Activated B cell treated with CpG ODN at 0.5 μM for 24 hours (primary cell): Measurements from ENCODE around the gene MBLAC1. TPM values are rescaled to one million over a fixed set of nuclear protein-coding genes. Genes with fewer than 3 reads are reported as not detected.

ENCODE experiments used
- ATAC-seq: fragments of 200-7000 bp; cut with Tn5 transposase; one replicate; pipeline ENCODE4 v1.10.0; 2021; ENCODE audit warnings: low read depth, mild to moderate bottlenecking, moderate library complexity
- CTCF ChIA-PET: fragments of 350-600 bp; sonication (Branson Sonifier 250); formaldehyde crosslinking; loops from one replicate; lab custom pipeline; 2021; ENCODE audit warnings: antibody characterized with exemption; lab: Charles Lee
- POLR2A ChIA-PET: fragments of 350-600 bp; sonication (Branson Sonifier 250); formaldehyde crosslinking; loops from one replicate; lab custom pipeline; 2021; ENCODE audit warnings: antibody characterized with exemption; lab: Charles Lee
- DNase-seq: peaks from one replicate; pipeline ENCODE4 v3.0.0; 2022
- H3K27ac Mint-ChIP-seq: one replicate; pipeline ENCODE4 v1.8.0; 2020; ENCODE audit warnings: mixed read lengths
- H3K27me3 Mint-ChIP-seq: one replicate; pipeline ENCODE4 v1.8.0; 2021; ENCODE audit warnings: mixed read lengths
- H3K36me3 Mint-ChIP-seq: one replicate; pipeline ENCODE4 v1.8.0; 2021; ENCODE audit warnings: low read depth, mixed read lengths
- H3K4me1 Mint-ChIP-seq: one replicate; pipeline ENCODE4 v1.8.0; 2021; ENCODE audit warnings: mixed read lengths
- H3K4me3 Mint-ChIP-seq: one replicate; pipeline ENCODE4 v1.8.0; 2020; ENCODE audit warnings: mild to moderate bottlenecking, mixed read lengths
- H3K9me3 Mint-ChIP-seq: one replicate; pipeline ENCODE4 v1.8.0; 2020; ENCODE audit warnings: mixed read lengths
- CTCF ChIP-seq: fragments of 200-600 bp; IDR thresholded peaks from one replicate; pipeline ENCODE4 v1.8.0; 2022; ENCODE audit warnings: antibody characterized with exemption, mild to moderate bottlenecking
- intact Hi-C: fragments of 100-400 bp; cut with micrococcal nuclease; formaldehyde crosslinking; loops from one replicate; pipeline ENCODE4 v1.15.1; 2024
- total RNA-seq: library from RNA; stranded (reverse); gene quantifications from 2 replicates; pipeline ENCODE4 v1.2.3, GENCODE V29; 2022

MBLAC1 gene
- total RNA-seq, 1 donor from 2014 or later = 2.2 TPM

GRCh38 chr7:100088095-100088620 lies 38.6 kb upstream of the MBLAC1 start:
- H3K4me3 Mint-ChIP-seq = peak overlapping the region; percentile 89
- ATAC-seq (peak; percentile 22), DNase-seq (no peak)
- no peak for TF ChIP-seq CTCF
- POLR2A ChIA-PET = interaction anchor here (0.6 to 4.7 kb wide), 6 partner anchors 12 to 787 kb away, joined by 3 to 48 read pairs (median 4); partner anchors contain the start of genes AP4M1, FBXO24, LRCH4 and MBLAC1
- H3K27me3 Mint-ChIP-seq = no peaks in the 10 kb centered on the region
- H3K27ac Mint-ChIP-seq = peak overlapping the region; percentile 84
- H3K4me1 Mint-ChIP-seq = peaks cover 22% of the 10 kb centered on the region
- intact Hi-C loops = loop anchor here (1.0 to 10.0 kb wide), 4 partner anchors 12 to 1167 kb away; partner anchors contain the start of genes GNB2 and ZNF789
- peaks cover 39% of the 10 kb centered on the region for H3K36me3 Mint-ChIP-seq
- CTCF ChIA-PET = no interaction called here
- no peaks in the 10 kb centered on the region for H3K9me3 Mint-ChIP-seq

- peaks cover 18% of the 10 kb centered on the region for H3K4me1 Mint-ChIP-seq
- intact Hi-C loops = loop anchor here (1.0 to 10.0 kb wide), 4 partner anchors 11 to 1166 kb away; partner anchors contain the start of genes GNB2 and ZNF789
- no peaks in the 10 kb centered on the region for H3K27me3 Mint-ChIP-seq
- POLR2A ChIA-PET = interaction anchor here (0.6 to 4.7 kb wide), 8 partner anchors 12 to 786 kb away, joined by 3 to 48 read pairs (median 4); partner anchors contain the start of genes AP4M1, FBXO24, LRCH4 and MBLAC1
- H3K4me3 Mint-ChIP-seq = peak within 1 kb of the TSS; percentile 89
- peaks cover 46% of the 10 kb centered on the region for H3K36me3 Mint-ChIP-seq
- no peaks in the 10 kb centered on the region for H3K9me3 Mint-ChIP-seq
- TF ChIP-seq CTCF = no peak
- DNase-seq (peak; percentile 91), ATAC-seq (peak; percentile 86)
- CTCF ChIA-PET = no interaction called here
- H3K27ac Mint-ChIP-seq = peak within 1 kb of the TSS; percentile 84
Observed at GRCh38 chr7:100088621-100089457, 37.9 kb upstream of the MBLAC1 start, which contains the start of gene COPS6. Gene COPS6 (plus strand): TSS chr7:100088969. CDS start chr7:100088991, 22 bp downstream.

- Mint-ChIP-seq H3K4me3 (peak overlapping the region; percentile 89), H3K27me3 (no peaks in the 10 kb centered on the region), H3K27ac (peak overlapping the region; percentile 84), H3K4me1 (peaks cover 18% of the 10 kb centered on the region), H3K9me3 (no peaks in the 10 kb centered on the region), H3K36me3 (peaks cover 54% of the 10 kb centered on the region)
- ATAC-seq (no peak), DNase-seq (no peak)
- TF ChIP-seq CTCF = no peak
- ChIA-PET POLR2A (interaction anchor here (0.6 to 4.7 kb wide), 6 partner anchors 11 to 152 kb away, joined by 3 to 48 read pairs (median 4); partner anchors contain the start of genes AP4M1, MBLAC1 and MCM7), CTCF (interaction anchor here (1.1 kb wide), 1 partner anchor 11 kb away, joined by 4 read pairs; the partner anchor contains the start of gene MCM7)
- intact Hi-C loops = loop anchor here (10.0 kb wide), 3 partner anchors 585 to 1165 kb away; partner anchors contain the start of genes GNB2 and ZNF789
Observed at GRCh38 chr7:100089458-100090196, 37.1 kb upstream of the MBLAC1 start.

DNA sequence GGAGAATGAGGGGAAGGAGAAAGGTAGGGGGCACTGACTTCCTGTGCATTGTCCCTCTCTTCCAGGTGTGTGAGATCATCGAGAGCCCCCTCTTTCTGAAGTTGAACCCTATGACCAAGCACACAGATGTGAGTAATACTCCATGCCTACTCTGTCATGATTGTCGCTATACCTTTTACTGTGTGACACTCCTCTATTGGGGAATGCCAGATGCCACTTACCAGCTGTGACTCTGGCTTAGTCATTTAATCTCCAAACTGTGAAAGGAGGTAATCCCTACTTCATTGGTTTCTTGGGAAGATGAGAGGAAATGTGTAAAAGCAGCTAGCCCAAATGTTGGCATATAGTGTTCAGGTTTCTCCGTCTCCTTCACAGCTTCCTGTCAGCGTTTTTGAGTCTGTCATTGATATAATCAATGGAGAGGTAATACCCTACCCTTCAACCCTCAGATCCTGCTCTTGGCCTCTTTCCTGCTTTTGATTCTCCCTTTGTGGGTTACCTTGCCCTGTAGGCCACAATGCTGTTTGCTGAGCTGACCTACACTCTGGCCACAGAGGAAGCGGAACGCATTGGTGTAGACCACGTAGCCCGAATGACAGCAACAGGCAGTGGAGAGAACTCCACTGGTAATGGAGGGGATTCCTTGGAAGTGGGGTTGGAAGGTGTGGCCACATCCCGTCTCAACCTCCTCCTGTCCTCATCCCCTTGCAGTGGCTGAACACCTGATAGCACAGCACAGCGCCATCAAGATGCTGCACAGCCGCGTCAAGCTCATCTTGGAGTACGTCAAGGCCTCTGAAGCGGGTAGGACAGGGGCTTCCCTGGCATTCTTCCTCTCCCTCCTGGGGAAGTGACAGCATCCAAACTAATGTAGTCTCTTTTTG lies 36.0 kb upstream of the MBLAC1 start:
- CTCF ChIA-PET = interaction anchor here (1.1 kb wide), 1 partner anchor 10 kb away, joined by 4 read pairs; the partner anchor contains the start of gene MCM7
- H3K4me3 Mint-ChIP-seq = no peak overlapping the region

More for the DNA sequence above, 36.0 kb upstream of the MBLAC1 start:
- no peak for TF ChIP-seq CTCF
- Mint-ChIP-seq H3K9me3 (no peaks in the 10 kb centered on the region), H3K36me3 (peaks cover 65% of the 10 kb centered on the region), H3K4me1 (peaks cover 18% of the 10 kb centered on the region), H3K27me3 (no peaks in the 10 kb centered on the region), H3K27ac (peak overlapping the region; percentile 37)
- POLR2A ChIA-PET = interaction anchor here (0.8 to 4.7 kb wide), 3 partner anchors 8 to 145 kb away, joined by 3 to 48 read pairs (median 5); partner anchors contain the start of genes AP4M1 and MCM7
- ATAC-seq (no peak), DNase-seq (no peak)
- intact Hi-C loops = no loop called here
